ENCODE results near the gene PTCSC3.
"Not testable (repeated sequence)": the region's sequence is repeated elsewhere in the genome, so short reads cannot be mapped to it uniquely, and the experiment has no call there.

Gene PTCSC3

DNA sequence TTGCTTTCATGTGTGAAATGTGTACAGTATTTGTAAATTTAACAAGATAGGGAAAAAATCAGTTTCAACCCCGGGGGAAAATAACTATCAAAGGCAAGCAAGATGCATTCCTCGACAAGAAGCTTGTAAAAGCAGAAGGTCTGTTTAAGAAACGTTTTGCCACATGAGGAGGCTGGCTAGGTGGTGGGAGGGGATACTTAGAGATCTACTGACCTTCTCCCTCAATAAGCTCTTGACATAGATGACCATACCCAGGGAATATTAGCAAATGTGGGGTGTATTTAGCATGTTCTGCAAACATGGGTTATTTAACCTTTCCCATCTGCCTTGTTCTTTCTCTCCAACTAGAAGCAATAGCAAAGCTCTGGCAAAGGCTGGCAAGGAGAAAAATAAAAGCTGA is 4.9 kb downstream of the PTCSC3 start:
- no peak for DNase-seq

- no peak for DNase-seq
Observed at GRCh38 chr14:36167431-36167830, 9.1 kb downstream of the PTCSC3 start.

GRCh38 chr14:36163451-36163850 is 13.1 kb downstream of the PTCSC3 start:
- no peak for DNase-seq

- DNase-seq, result no peak
Observed at GRCh38 chr14:36162267-36162666, 14.3 kb downstream of the PTCSC3 start.

- no peak for DNase-seq
Observed at GRCh38 chr14:36161776-36162175, 14.7 kb downstream of the PTCSC3 start.

DNA sequence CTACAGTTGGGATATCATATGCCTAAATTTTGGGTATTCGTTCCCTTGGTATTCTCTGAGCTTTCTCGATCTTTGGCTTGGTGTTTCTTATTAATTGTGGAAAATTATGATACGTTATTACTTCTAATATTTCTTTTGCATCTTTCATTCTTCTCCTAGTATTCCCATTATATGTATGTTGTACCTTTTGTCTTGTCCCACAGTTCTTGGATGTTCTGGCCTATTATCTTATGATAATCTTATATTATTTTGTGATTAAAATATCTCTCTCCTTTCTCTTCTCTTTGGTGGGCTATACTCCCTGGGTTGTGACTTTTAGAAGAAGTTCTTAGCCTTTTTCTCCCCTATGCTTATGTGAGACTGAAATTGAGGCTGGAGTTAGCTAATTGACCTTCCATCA is 25.2 kb downstream of the PTCSC3 start:
- DNase-seq, result no peak

- DNase-seq, result no peak
Observed at GRCh38 chr14:36134038-36134437, 42.5 kb downstream of the PTCSC3 start.

GRCh38 chr14:36132826-36133225 is 43.7 kb downstream of the PTCSC3 start:
- DNase-seq, result no peak

DNA sequence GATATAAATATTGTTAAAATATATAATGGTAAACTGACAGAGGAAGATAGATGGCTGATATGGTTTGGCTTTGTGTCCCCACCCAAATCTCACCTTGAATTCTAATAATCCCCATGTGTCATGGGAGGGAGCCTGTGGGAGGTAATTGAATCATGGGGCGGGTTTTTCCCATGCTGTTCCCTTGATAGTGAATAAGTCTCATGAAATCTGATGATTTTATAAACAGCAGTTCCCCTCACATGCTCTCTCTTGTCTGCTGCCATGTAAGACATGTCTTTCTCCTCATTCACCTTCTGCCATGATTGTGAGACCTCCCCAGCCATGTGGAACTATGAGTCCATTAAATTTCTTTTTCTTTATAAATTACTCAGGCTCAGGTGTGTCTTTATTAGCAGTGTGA is 46.3 kb downstream of the PTCSC3 start:
- DNase-seq, result no peak

- no peak for DNase-seq
Observed at GRCh38 chr14:36129181-36129580, 47.3 kb downstream of the PTCSC3 start.

GRCh38 chr14:36113341-36113740 is 63.2 kb downstream of the PTCSC3 start:
- no peak for DNase-seq

- DNase-seq, result no peak
Observed at GRCh38 chr14:36111822-36112583, 64.5 kb downstream of the PTCSC3 start.

- DNase-seq, result no peak
Observed at GRCh38 chr14:36105401-36105800, 71.1 kb downstream of the PTCSC3 start.

GRCh38 chr14:36104258-36104657 is 72.3 kb downstream of the PTCSC3 start:
- DNase-seq, result not testable (repeated sequence)

GRCh38 chr14:36099619-36100018 is 76.9 kb downstream of the PTCSC3 start:
- DNase-seq, result no peak

- no peak for DNase-seq
Observed at GRCh38 chr14:36097356-36097755, 79.2 kb downstream of the PTCSC3 start.

GRCh38 chr14:36096090-36096489 is 80.4 kb downstream of the PTCSC3 start:
- DNase-seq, result no peak

GRCh38 chr14:36094963-36095362 is 81.6 kb downstream of the PTCSC3 start:
- no peak for DNase-seq

DNA sequence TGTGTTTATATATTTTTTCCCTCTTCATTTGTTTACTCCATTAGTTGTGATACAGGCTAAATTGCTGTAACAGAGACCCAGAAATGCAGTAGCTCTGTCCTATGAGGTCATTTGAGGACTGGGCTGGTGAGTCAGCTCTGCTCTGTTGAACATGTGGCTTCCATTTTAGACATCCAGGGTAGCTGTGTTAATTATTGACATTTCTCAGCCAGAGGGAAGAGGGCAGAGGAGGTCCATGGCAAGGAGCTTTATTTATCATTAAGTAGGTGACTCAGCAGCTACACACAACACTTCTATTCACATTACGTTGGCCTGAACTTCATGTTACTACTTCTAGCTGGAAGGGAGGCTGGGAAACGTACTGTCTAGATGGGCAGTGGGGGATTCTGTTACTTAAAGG is 85.4 kb downstream of the PTCSC3 start:
- no peak for DNase-seq

GRCh38 chr14:36087411-36087810 is 89.1 kb downstream of the PTCSC3 start:
- no peak for DNase-seq

DNA sequence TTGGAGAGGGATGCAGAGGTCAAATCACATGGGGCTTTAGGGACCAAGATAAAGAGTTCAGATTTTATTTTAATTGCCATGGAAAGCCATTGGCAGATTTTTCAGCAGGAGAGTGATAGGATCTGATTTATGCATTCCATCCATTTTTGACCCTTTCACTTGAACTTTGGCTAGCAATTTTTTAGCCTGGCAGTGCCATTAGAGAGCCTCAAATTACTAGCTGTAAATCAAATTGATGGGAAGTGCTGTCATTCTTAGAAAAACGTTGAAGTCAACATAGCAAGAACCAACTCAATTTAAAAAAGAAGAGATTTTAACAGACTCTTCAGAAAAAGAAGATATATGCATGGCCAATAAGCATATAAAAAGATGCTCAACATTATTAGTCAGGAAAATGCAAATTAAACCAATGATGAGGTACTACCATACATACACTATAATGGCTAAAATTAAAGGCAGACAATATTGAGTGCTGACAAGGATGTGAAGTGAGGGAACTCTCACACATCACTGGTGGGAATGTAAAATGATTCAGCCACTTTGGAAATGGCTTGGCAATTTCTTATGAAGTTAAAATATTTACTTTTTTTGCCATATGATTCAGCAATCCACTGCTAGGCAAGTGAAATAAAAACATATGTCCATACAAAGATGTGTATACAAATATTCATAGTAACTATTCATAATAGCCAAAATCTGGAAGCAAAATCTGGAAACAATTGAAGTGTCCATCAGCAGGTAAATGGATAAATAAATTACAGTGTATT is 89.7 kb downstream of the PTCSC3 start:
- DNase-seq, result no peak

DNA sequence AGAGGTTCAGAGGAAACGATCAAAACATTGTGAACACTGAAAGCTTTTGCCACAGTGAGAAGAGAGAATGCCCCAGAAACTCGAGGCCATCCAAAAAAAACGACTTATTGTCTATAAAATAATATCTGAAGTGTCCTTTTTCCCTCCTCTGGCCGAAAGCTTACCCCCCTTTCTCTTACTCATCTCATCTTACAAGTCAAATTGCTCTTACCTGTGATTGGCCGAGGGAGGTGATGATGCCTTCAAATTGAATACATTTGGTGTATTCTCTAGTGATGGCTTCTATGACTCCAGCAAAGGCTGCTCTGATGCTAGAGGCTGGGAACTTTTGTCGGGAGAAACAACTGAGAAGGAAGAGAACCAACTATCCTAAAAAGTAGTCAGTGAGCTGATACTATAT is 90.7 kb downstream of the PTCSC3 start:
- no peak for DNase-seq

Measured in activated naive CD4-positive, alpha-beta T cell (primary cell).